Measurements from ENCODE around the gene GLIS1.

GRCh38 chr1:53477651-53478501 lies 261.1 kb downstream of the GLIS1 start:
- TF ChIP-seq CTCF (IDR thresholded peaks at IDR 0.05; ENCODE audit: low read length) (no peak), EZH2phosphoT487 (IDR thresholded peaks at IDR 0.05; ENCODE audit: low read length) (no peak)
